H1 (cell line): ENCODE data around the gene LRP5. TPM values are rescaled to one million over a fixed set of nuclear protein-coding genes. Genes with fewer than 3 reads are reported as not detected.
A peak's percentile ranks its signal among the peaks of the same experiment; 100 is the strongest.

ENCODE experiments used
- CTCF ChIA-PET: fragments of 300-600 bp; sonication (Branson Sonifier 250); formaldehyde crosslinking; loops from one replicate; lab custom pipeline; 2021; ENCODE audit not compliant: partially characterized antibody; lab: Charles Lee
- POLR2A ChIA-PET: fragments of 300-600 bp; sonication (Branson Sonifier 250); formaldehyde crosslinking; loops from one replicate; lab custom pipeline; 2021; ENCODE audit warnings: inconsistent platforms; ENCODE audit not compliant: partially characterized antibody; lab: Charles Lee
- DNase-seq, 2 experiments: peaks; one replicate each; pipeline versions ENCODE4 v3.0.0 to v3.0.0-alpha.2; 2010 to 2022; ENCODE audit warnings: low spot score in 2 of 2, low read depth in 1 of 2, mixed read lengths in 1 of 2
- FAIRE-seq: peaks from 2 replicates; lab custom pipeline; 2011; peaks lifted over from hg19 to GRCh38; lab: Jason Lieb, UNC
- H2AFZ ChIP-seq: 2 replicates; pipeline ENCODE4 v1.8.1; 2012; ENCODE audit warnings: low read length, inconsistent platforms
- H2AK5ac ChIP-seq: 2 replicates; pipeline ENCODE4 v1.6.1; 2013; ENCODE audit warnings: low read depth, low read length
- H2BK120ac ChIP-seq: replicated peaks from 2 replicates; pipeline ENCODE3; 2013; ENCODE audit warnings: low read depth, low read length, inconsistent platforms
- H2BK12ac ChIP-seq: 2 replicates; pipeline ENCODE4 v1.6.1; 2013; ENCODE audit warnings: low read depth, low read length
- H2BK15ac ChIP-seq: 2 replicates; pipeline ENCODE4 v1.6.1; 2013; ENCODE audit warnings: low read length
- H2BK20ac ChIP-seq: 2 replicates; pipeline ENCODE4 v1.6.1; 2013; ENCODE audit warnings: low read length
- H2BK5ac ChIP-seq: 2 replicates; pipeline ENCODE4 v1.6.1; 2013; ENCODE audit warnings: low read depth, low read length
- H3K14ac ChIP-seq: 2 replicates; pipeline ENCODE4 v1.6.1; 2013; ENCODE audit warnings: inconsistent platforms; ENCODE audit not compliant: insufficient read length
- H3K18ac ChIP-seq: 2 replicates; pipeline ENCODE4 v1.6.1; 2013; ENCODE audit warnings: low read length; ENCODE audit errors: extremely low read depth
- H3K23ac ChIP-seq: 2 replicates; pipeline ENCODE4 v1.6.1; 2013; ENCODE audit warnings: inconsistent platforms; ENCODE audit not compliant: insufficient read length
- H3K23me2 ChIP-seq: 2 replicates; pipeline ENCODE4 v1.6.1; 2013; ENCODE audit warnings: low read depth, low read length
- H3K27ac ChIP-seq: 2 replicates; pipeline ENCODE4 v1.6.1; 2011; ENCODE audit warnings: low read depth, low read length, inconsistent platforms
- H3K27me3 ChIP-seq, 4 experiments: replicated peaks in 1 of 4; 1 replicate in 1 of 4; 2 replicates in 3 of 4; pipeline versions ENCODE4 v1.6.1 to v1.8.1; 2011 to 2013; ENCODE audit warnings: low read length in 3 of 4, mild to moderate bottlenecking in 3 of 4, inconsistent platforms in 2 of 4, mixed read lengths in 2 of 4, moderate library complexity in 1 of 4; ENCODE audit not compliant: control insufficient read depth in 3 of 4, insufficient read depth in 3 of 4; ENCODE audit errors: extremely low read depth in 1 of 4
- H3K36me3 ChIP-seq, 4 experiments: 2 replicates each; pipeline versions ENCODE4 v1.6.1 to v1.8.1; 2011 to 2013; ENCODE audit warnings: mild to moderate bottlenecking in 4 of 4, low read length in 3 of 4, moderate library complexity in 2 of 4, control low read depth in 1 of 4, inconsistent platforms in 1 of 4; ENCODE audit not compliant: insufficient read depth in 4 of 4, control insufficient read depth in 2 of 4
- H3K4ac ChIP-seq: replicated peaks from 2 replicates; pipeline ENCODE3; 2013; ENCODE audit warnings: low read length, low read depth, mixed read lengths, inconsistent platforms; ENCODE audit not compliant: insufficient read length
- H3K4me1 ChIP-seq, 4 experiments: replicated peaks in 1 of 4; 1 replicate in 1 of 4; 2 replicates in 3 of 4; pipeline versions ENCODE4 v1.6.1 to v1.8.1; 2011 to 2013; ENCODE audit warnings: low read length in 3 of 4, inconsistent platforms in 2 of 4, mixed read lengths in 1 of 4; ENCODE audit not compliant: insufficient read depth in 4 of 4, control insufficient read depth in 3 of 4
- H3K4me2 ChIP-seq, 2 experiments: 2 replicates each; pipeline versions ENCODE4 v1.6.1 to v1.8.1; 2011 to 2013; ENCODE audit warnings: low read depth in 2 of 2, low read length in 2 of 2, control low read depth in 1 of 2, inconsistent platforms in 1 of 2, mild to moderate bottlenecking in 1 of 2; ENCODE audit not compliant: insufficient read depth in 1 of 2
- H3K4me3 ChIP-seq, 4 experiments: fragments of 200-600, 300-600 bp in 1 of 4; sonication (generic), shearing (Covaris generic), sonication (Bioruptor Twin) in 1 of 4; 2 replicates each; pipeline versions ENCODE4 v1.5.1 to v1.8.1; 2011 to 2016; ENCODE audit warnings: low read length in 4 of 4, low read depth in 3 of 4, control low read depth in 2 of 4, inconsistent platforms in 2 of 4, mild to moderate bottlenecking in 2 of 4, mixed read lengths in 1 of 4, moderate library complexity in 1 of 4; ENCODE audit not compliant: insufficient read depth in 2 of 4; ENCODE audit errors: extremely low read depth in 1 of 4
- H3K56ac ChIP-seq: replicated peaks from 2 replicates; pipeline ENCODE3; 2013; ENCODE audit warnings: low read depth, mild to moderate bottlenecking, mixed read lengths, low read length, inconsistent platforms; ENCODE audit not compliant: insufficient read length
- H3K79me1 ChIP-seq: 2 replicates; pipeline ENCODE4 v1.6.1; 2013; ENCODE audit warnings: low read depth, low read length, control low read depth
- H3K79me2 ChIP-seq, 2 experiments: 2 replicates each; pipeline versions ENCODE4 v1.6.1 to v1.8.1; 2012 to 2013; ENCODE audit warnings: low read length in 2 of 2, mild to moderate bottlenecking in 2 of 2, inconsistent platforms in 1 of 2; ENCODE audit not compliant: insufficient read depth in 2 of 2, control insufficient read depth in 1 of 2
- H3K9ac ChIP-seq, 4 experiments: replicated peaks in 1 of 4; 1 replicate in 1 of 4; 2 replicates in 3 of 4; pipeline versions ENCODE4 v1.6.1 to v1.8.1; 2011 to 2013; ENCODE audit warnings: low read depth in 3 of 4, low read length in 3 of 4, control low read depth in 2 of 4, mild to moderate bottlenecking in 2 of 4, moderate library complexity in 2 of 4, inconsistent platforms in 1 of 4; ENCODE audit errors: extremely low read depth in 1 of 4
- H3K9me3 ChIP-seq, 2 experiments: 2 replicates each; pipeline versions ENCODE4 v1.6.1 to v1.8.1; 2012 to 2013; ENCODE audit warnings: mild to moderate bottlenecking in 2 of 2, moderate library complexity in 2 of 2, control low read depth in 1 of 2, inconsistent platforms in 1 of 2, low read depth in 1 of 2, low read length in 1 of 2, mixed read lengths in 1 of 2; ENCODE audit not compliant: insufficient read depth in 2 of 2
- H4K20me1 ChIP-seq, 2 experiments: replicated peaks in 1 of 2; 2 replicates each; pipeline versions ENCODE3 to v1.8.1; 2011 to 2013; ENCODE audit warnings: inconsistent platforms in 2 of 2, low read length in 2 of 2, mild to moderate bottlenecking in 1 of 2; ENCODE audit not compliant: insufficient read depth in 2 of 2, control insufficient read depth in 1 of 2
- H4K5ac ChIP-seq: 2 replicates; pipeline ENCODE4 v1.6.1; 2013; ENCODE audit warnings: low read length, low read depth, mixed read lengths, inconsistent platforms; ENCODE audit not compliant: insufficient read length
- H4K8ac ChIP-seq: 2 replicates; pipeline ENCODE4 v1.8.0; 2013; ENCODE audit warnings: mild to moderate bottlenecking, moderate library complexity, low read length, inconsistent platforms; ENCODE audit not compliant: insufficient read depth; ENCODE audit errors: extremely low read depth
- H4K91ac ChIP-seq: replicated peaks from 2 replicates; pipeline ENCODE3; 2013; ENCODE audit warnings: low read length, mixed read lengths, inconsistent platforms; ENCODE audit not compliant: insufficient read length
- ASH2L ChIP-seq: fragments of 200-600, 300-600 bp; sonication (generic); IDR thresholded peaks from one replicate; pipeline ENCODE4 v1.7.1; 2017; ENCODE audit warnings: low read length
- CTBP2 ChIP-seq: IDR thresholded peaks from 2 replicates; pipeline ENCODE4 v1.7.0; 2011; ENCODE audit warnings: borderline replicate concordance, mild to moderate bottlenecking, moderate library complexity, mixed read lengths, low read length; ENCODE audit not compliant: insufficient read depth, insufficient read length
- FOSL1 ChIP-seq: IDR thresholded peaks from 2 replicates; pipeline ENCODE4 v1.6.1; 2011; ENCODE audit warnings: mild to moderate bottlenecking, low read depth, low read length, moderate library complexity; ENCODE audit not compliant: insufficient read depth
- KDM5A ChIP-seq: fragments of 200-600 bp; IDR thresholded peaks from 2 replicates; pipeline ENCODE4 v1.7.1; 2012; ENCODE audit warnings: mild to moderate bottlenecking, low read length, inconsistent platforms, mixed read lengths
- RAD21 ChIP-seq, 2 experiments: IDR thresholded peaks in 1 of 2; conservative IDR thresholded peaks in 1 of 2; 2 replicates each; pipeline ENCODE4 v1.6.1; 2011; ENCODE audit warnings: low read depth in 2 of 2, low read length in 2 of 2, improper control_type of control experiment in 1 of 2, inconsistent platforms in 1 of 2, mild to moderate bottlenecking in 1 of 2, moderate library complexity in 1 of 2
- RXRA ChIP-seq: IDR thresholded peaks from 2 replicates; pipeline ENCODE4 v1.6.1; 2011; ENCODE audit warnings: low read depth, mild to moderate bottlenecking, low read length, moderate library complexity; ENCODE audit not compliant: insufficient read depth
- SIRT6 ChIP-seq: IDR thresholded peaks from one replicate; pipeline ENCODE4 v1.7.1; 2012; ENCODE audit warnings: low read length, inconsistent platforms
- WGBS, 2 experiments: shearing (Covaris generic) in 1 of 2; methylation state at CpG; one replicate each; pipeline versions ENCODE4 v1.1.6 to v1.1.7; 2013 to 2015; ENCODE audit warnings: low lambda C conversion rate in 2 of 2, mixed read lengths in 2 of 2, inconsistent platforms in 1 of 2, low coverage in 1 of 2, missing lambda C conversion rate in 1 of 2; ENCODE audit not compliant: insufficient replicate concordance in 2 of 2, insufficient coverage in 1 of 2, insufficient read length in 1 of 2; ENCODE audit errors: extremely low coverage in 1 of 2, missing lambda C conversion rate in 1 of 2; 5-methylcytosine and 5-hydroxymethylcytosine counted together
- polyA plus RNA-seq, 7 experiments: library from polyadenylated mRNA; depleted of rRNA in 3 of 7; stranded (reverse) in 5 of 7; unstranded in 2 of 7; fragments of >200 nt in 5 of 7; fragments of 200-250 nt in 2 of 7; gene quantifications; 1 replicate in 5 of 7; 2 replicates in 1 of 7; 4 replicates in 1 of 7; pipeline versions ENCODE4 v1.2.1 to v1.2.3, GENCODE V29; 2011 to 2013; ENCODE audit warnings: missing spikeins in 2 of 7, mixed read lengths in 2 of 7
- total RNA-seq: library from RNA; stranded (reverse); fragmentation: NEBNext Ultra II Directional; extraction: Animal tissue kit (Norgen Biotek cat#: 25700); gene quantifications from 2 replicates; pipeline ENCODE4 v1.2.1, GENCODE V29; 2021

Gene LRP5
- total and polyA plus RNA-seq, 2 of the 8 experiments (the other 6 are each of a cell fraction or from before 2014, with no cell fraction given): 19.0 to 38.9 TPM

DNA sequence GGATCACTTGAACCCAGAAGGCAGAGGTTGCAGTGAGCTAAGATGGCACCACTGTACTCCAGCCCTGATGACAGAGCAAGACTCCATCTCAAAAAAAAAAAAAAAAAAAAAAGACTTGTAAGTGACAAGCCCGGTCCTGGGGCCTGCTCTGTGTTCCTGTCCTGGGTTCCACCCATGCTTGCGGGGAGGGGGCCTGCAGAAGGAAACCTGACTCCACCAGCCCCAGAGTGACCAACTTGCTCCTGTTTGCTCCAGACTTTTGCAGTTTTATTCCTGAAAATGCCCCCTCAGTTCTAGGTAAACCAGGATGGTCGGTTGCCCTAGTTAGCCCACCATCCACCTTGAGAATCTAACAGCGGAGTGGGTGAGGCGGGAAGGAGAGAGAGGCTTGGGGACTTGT is 10.1 kb upstream of the LRP5 start:
- POLR2A ChIA-PET: interaction anchor here (1.3 kb wide), 1 partner anchor 30 kb away, joined by 4 read pairs; no protein-coding TSS in a partner anchor
- WGBS, 2 experiments: 91% methylated on average over 5 of the region's 5 CpGs; no CpG with 5 or more reads in 1 of the 2 experiments
- peaks cover 8 to 11% of the 10 kb centered on the region in 2 experiments for H3K9me3 ChIP-seq
- no peak overlapping the region for H2BK15ac ChIP-seq
- no peaks in the 10 kb centered on the region for H3K23me2 ChIP-seq
- H4K8ac ChIP-seq: peak overlapping the region; percentile 14; the same call in 1 of the 2 replicates
- H3K4ac ChIP-seq: no peak overlapping the region
- H2AK5ac ChIP-seq: no peak overlapping the region
- H3K56ac ChIP-seq: no peak overlapping the region
- peaks cover 0 to 2% (median 0%) of the 10 kb centered on the region in 4 experiments; a peak in 2 of 7 replicates for H3K4me1 ChIP-seq
- no peaks in the 10 kb centered on the region for H3K79me1 ChIP-seq
- H2BK5ac ChIP-seq: no peak overlapping the region
- no peak overlapping the region for H3K14ac ChIP-seq
- H2BK20ac ChIP-seq: no peak overlapping the region
- FAIRE-seq (no peak), DNase-seq (no peak)
- H3K4me3 ChIP-seq: no peak overlapping the region
- no peak overlapping the region for H3K27ac ChIP-seq
- no peak overlapping the region for H4K5ac ChIP-seq
- no peak overlapping the region for H2BK120ac ChIP-seq
- H2AFZ ChIP-seq: no peak overlapping the region
- CTCF ChIA-PET: interaction anchor here (0.6 to 1.4 kb wide), 2 partner anchors 22 to 39 kb away, joined by 3 to 4 read pairs; no protein-coding TSS in a partner anchor
- H4K20me1 ChIP-seq: no peaks in the 10 kb centered on the region
- peak overlapping the region; percentile 54 for H4K91ac ChIP-seq
- H3K4me2 ChIP-seq: no peak overlapping the region
- no peaks in the 10 kb centered on the region for H3K27me3 ChIP-seq
- no peaks in the 10 kb centered on the region for H3K79me2 ChIP-seq
- H3K18ac ChIP-seq: no peak overlapping the region
- H3K23ac ChIP-seq: no peak overlapping the region
- no peak for TF ChIP-seq FOSL1
- TF ChIP-seq SIRT6: no peak
- no peak for TF ChIP-seq RXRA
- TF ChIP-seq RAD21 (IDR thresholded peaks at IDR 0.05 in 1 of 2, conservative IDR thresholded peaks at IDR 0.05 in 1 of 2; ENCODE audit: low read depth in 2 of 2, low read length in 2 of 2): no peak
- no peak for TF ChIP-seq ASH2L
- no peak for TF ChIP-seq CTBP2
- TF ChIP-seq KDM5A: no peak
- H2BK12ac ChIP-seq: no peak overlapping the region
- H3K36me3 ChIP-seq: no peaks in the 10 kb centered on the region
- no peak overlapping the region for H3K9ac ChIP-seq
